ENCODE results near the gene APOL1. TPM values are rescaled to one million over a fixed set of nuclear protein-coding genes. Genes with fewer than 3 reads are reported as not detected.

Gene APOL1
- total and polyA plus RNA-seq, 9 donors = 11.4 to 75.9 (median 34.4) TPM

DNA sequence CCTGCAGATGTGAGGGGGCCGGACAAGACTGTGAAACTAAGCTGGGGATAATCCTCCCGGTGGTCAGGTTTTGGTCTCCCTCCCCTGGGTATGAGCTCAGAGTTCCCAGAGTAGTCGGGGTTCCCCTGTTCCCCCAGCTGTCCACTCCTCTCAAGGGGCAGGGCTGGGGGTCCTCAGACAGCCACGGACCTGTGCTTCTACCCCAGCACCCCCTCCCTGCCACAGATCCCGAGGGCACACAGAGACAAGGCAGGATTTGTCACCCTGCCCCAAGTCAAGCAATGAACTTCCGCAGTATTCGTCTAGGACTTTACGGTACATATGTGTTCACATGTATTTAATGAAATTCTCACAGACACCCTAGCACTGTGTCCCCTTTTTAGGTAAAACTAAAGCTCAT is 45.2 kb downstream of the APOL1 start:
- no peak for TF ChIP-seq EP300 (IDR thresholded peaks at IDR 0.05)
- TF ChIP-seq, protein P1, sequence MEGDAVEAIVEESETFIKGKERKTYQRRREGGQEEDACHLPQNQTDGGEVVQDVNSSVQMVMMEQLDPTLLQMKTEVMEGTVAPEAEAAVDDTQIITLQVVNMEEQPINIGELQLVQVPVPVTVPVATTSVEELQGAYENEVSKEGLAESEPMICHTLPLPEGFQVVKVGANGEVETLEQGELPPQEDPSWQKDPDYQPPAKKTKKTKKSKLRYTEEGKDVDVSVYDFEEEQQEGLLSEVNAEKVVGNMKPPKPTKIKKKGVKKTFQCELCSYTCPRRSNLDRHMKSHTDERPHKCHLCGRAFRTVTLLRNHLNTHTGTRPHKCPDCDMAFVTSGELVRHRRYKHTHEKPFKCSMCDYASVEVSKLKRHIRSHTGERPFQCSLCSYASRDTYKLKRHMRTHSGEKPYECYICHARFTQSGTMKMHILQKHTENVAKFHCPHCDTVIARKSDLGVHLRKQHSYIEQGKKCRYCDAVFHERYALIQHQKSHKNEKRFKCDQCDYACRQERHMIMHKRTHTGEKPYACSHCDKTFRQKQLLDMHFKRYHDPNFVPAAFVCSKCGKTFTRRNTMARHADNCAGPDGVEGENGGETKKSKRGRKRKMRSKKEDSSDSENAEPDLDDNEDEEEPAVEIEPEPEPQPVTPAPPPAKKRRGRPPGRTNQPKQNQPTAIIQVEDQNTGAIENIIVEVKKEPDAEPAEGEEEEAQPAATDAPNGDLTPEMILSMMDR (IDR thresholded peaks at IDR 0.05) = no peak
- no peak for TF ChIP-seq POLR2A (IDR thresholded peaks at IDR 0.05)
- H3K4me3 ChIP-seq = no peak overlapping the region
- no peaks in the 10 kb centered on the region for H3K9me3 ChIP-seq
- no peaks in the 10 kb centered on the region for H3K27me3 ChIP-seq
- no peak overlapping the region for H3K27ac ChIP-seq
- H3K4me1 ChIP-seq (ENCODE audit: insufficient read depth) = no peaks in the 10 kb centered on the region
- intact Hi-C loops (cut with DNase I) = no loop called here
- DNase-seq = no peak
- peaks cover 4% of the 10 kb centered on the region for H3K36me3 ChIP-seq
- 80 to 88% (median 82%) methylated on average over 8 of the region's 8 CpGs for WGBS, 3 donors

DNA sequence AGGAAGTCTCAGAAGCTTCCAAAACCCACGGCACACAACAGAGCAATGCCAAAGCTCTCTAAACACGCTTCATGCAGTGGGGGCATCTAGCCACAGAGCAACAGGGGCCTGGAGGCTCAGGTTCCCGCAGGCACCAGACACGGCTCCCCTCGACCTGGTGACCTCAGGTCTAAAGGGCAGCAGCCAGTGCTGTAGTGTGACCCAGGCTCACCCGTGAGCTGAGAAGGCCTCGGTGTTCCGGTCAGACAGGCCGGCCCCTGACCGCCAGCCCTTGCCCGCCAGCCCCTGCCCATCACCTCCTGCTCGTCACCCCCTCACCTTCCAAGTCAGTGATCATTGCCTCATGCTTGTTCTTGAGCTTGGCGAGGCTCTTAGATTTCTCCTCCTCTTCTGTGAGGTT is 45.7 kb downstream of the APOL1 start:
- peaks cover 4% of the 10 kb centered on the region for H3K36me3 ChIP-seq
- H3K9me3 ChIP-seq = no peaks in the 10 kb centered on the region
- TF ChIP-seq EP300 (IDR thresholded peaks at IDR 0.05) (no peak), POLR2A (IDR thresholded peaks at IDR 0.05) (no peak)
- TF ChIP-seq, protein P1 (IDR thresholded peaks at IDR 0.05) = no peak
- DNase-seq = no peak
- no peaks in the 10 kb centered on the region for H3K27me3 ChIP-seq
- H3K27ac ChIP-seq = no peak overlapping the region
- no peak overlapping the region for H3K4me3 ChIP-seq
- H3K4me1 ChIP-seq (ENCODE audit: insufficient read depth) = no peaks in the 10 kb centered on the region
- intact Hi-C loops (cut with DNase I) = no loop called here
- 77 to 87% (median 86%) methylated on average over 13 of the region's 13 CpGs for WGBS, 3 donors

DNA sequence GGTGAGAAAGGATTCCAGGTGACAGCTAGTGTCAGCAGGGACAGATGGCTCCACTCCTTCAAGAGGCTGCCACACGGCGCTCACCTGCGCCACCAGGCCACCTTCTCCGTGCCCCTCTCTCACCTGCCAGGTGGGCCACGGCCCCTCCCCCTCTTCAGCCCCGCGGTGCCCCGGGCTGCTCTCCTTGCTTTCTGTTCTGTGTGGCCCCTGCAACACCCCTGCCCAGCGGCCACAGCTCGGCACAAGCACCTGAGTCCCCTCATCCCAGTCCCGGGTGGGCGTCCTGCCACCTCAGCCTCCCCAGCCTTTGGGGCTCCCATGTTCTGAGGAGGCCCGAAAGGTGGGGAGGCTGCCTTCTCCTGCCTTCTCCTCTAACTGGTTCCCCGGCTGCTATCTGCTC is 46.4 kb downstream of the APOL1 start:
- no peak for TF ChIP-seq EP300 (IDR thresholded peaks at IDR 0.05)
- TF ChIP-seq, protein P1 (IDR thresholded peaks at IDR 0.05) = no peak
- no peak for TF ChIP-seq POLR2A (IDR thresholded peaks at IDR 0.05)
- Histone ChIP-seq H3K4me1 (ENCODE audit: insufficient read depth) (no peaks in the 10 kb centered on the region), H3K4me3 (no peak overlapping the region), H3K27me3 (no peaks in the 10 kb centered on the region), H3K9me3 (no peaks in the 10 kb centered on the region), H3K36me3 (peaks cover 4% of the 10 kb centered on the region), H3K27ac (no peak overlapping the region)
- DNase-seq = no peak
- WGBS, 3 donors = 79 to 88% (median 83%) methylated on average over 14 of the region's 14 CpGs
- intact Hi-C loops (cut with DNase I) = no loop called here

DNA sequence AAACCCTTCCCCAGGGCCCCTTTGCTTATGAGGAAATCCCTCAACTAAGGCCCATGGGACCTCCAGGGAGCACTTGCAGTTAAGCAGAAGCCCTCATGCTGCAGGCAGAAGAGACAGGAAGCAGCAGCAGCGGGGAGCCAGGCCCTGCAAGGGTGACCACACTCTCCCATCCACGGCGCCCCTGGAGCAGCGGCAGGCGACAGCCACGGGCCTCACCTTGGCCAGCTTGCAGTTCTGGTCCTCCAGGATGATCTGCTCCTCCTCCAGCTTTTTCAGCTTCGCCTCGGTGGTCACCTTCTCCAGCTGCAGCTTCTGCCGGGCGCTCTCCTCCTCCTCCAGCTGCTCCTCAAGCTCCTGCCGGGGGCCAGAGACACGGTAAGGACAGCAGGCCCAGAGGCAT is 47.0 kb downstream of the APOL1 start:
- TF ChIP-seq, protein P1 (IDR thresholded peaks at IDR 0.05) = no peak
- TF ChIP-seq EP300 (IDR thresholded peaks at IDR 0.05) (no peak), POLR2A (IDR thresholded peaks at IDR 0.05) (no peak)
- WGBS, 3 donors = 83 to 87% (median 85%) methylated on average over 12 of the region's 12 CpGs
- Histone ChIP-seq H3K9me3 (no peaks in the 10 kb centered on the region), H3K27me3 (no peaks in the 10 kb centered on the region), H3K4me1 (ENCODE audit: insufficient read depth) (no peaks in the 10 kb centered on the region), H3K36me3 (peaks cover 4% of the 10 kb centered on the region), H3K27ac (no peak overlapping the region), H3K4me3 (no peak overlapping the region)
- intact Hi-C loops (cut with DNase I) = loop anchor here in 3 of 4 donors (2.0 to 5.0 kb wide), 2 partner anchors 167 to 173 kb away; no protein-coding TSS in a partner anchor
- DNase-seq = no peak
